IMR-90 (cell line): ENCODE data around the gene DIP2B. TPM values are rescaled to one million over a fixed set of nuclear protein-coding genes. Genes with fewer than 3 reads are reported as not detected.

Experiments used
- ATAC-seq: fragments of 200-7000 bp; cut with Tn5 transposase; 2 replicates; pipeline ENCODE4 v1.9.1; 2020; ENCODE audit warnings: low read depth, mild to moderate bottlenecking, moderate library complexity
- BruUV-seq: library from RNA; stranded (reverse); fragments of 400-500 nt; replicated peaks from 2 replicates; lab custom pipeline; 2021; lab: Mats Ljungman, UMichigan
- CTCF ChIA-PET: fragments of 300-600 bp; formaldehyde crosslinking; extraction: SDS; loops from one replicate; lab custom pipeline; 2021; ENCODE audit warnings: antibody characterized with exemption; lab: Yijun Ruan, JAX
- POLR2A ChIA-PET: fragments of 300-600 bp; sonication (Branson Sonifier 250); formaldehyde crosslinking; loops from one replicate; lab custom pipeline; 2022; ENCODE audit warnings: antibody characterized with exemption; ENCODE audit not compliant: unreplicated experiment; lab: Charles Lee
- DNase-seq: peaks from one replicate; pipeline ENCODE4 v3.0.0; 2013
- H2AFZ ChIP-seq: replicated peaks from 2 replicates; pipeline ENCODE3; 2013; ENCODE audit warnings: low read length, mild to moderate bottlenecking; ENCODE audit not compliant: poor library complexity
- H2AK5ac ChIP-seq: 2 replicates; pipeline ENCODE4 v1.6.1; 2013; ENCODE audit warnings: low read depth, low read length, inconsistent platforms
- H2AK9ac ChIP-seq: replicated peaks from 2 replicates; pipeline ENCODE3; 2013; ENCODE audit warnings: mild to moderate bottlenecking, low read depth, low read length, moderate library complexity; ENCODE audit not compliant: poor library complexity
- H2BK120ac ChIP-seq: 2 replicates; pipeline ENCODE4 v1.6.1; 2013; ENCODE audit warnings: low read depth, low read length, inconsistent platforms
- H2BK15ac ChIP-seq: 3 replicates; pipeline ENCODE4 v1.6.1; 2013; ENCODE audit warnings: low read depth, low read length, inconsistent platforms
- H2BK20ac ChIP-seq: 2 replicates; pipeline ENCODE4 v1.6.1; 2013; ENCODE audit warnings: low read depth, mild to moderate bottlenecking, inconsistent platforms, low read length, moderate library complexity
- H2BK5ac ChIP-seq: 2 replicates; pipeline ENCODE4 v1.6.1; 2013; ENCODE audit warnings: mild to moderate bottlenecking, low read depth, low read length, inconsistent platforms; ENCODE audit not compliant: poor library complexity, severe bottlenecking
- H3K14ac ChIP-seq: replicated peaks from 2 replicates; pipeline ENCODE4 v1.6.1; 2013; ENCODE audit warnings: low read depth, low read length, inconsistent platforms
- H3K18ac ChIP-seq: 2 replicates; pipeline ENCODE4 v1.6.1; 2013; ENCODE audit warnings: low read depth, low read length, control low read depth
- H3K23ac ChIP-seq: 2 replicates; pipeline ENCODE4 v1.6.1; 2013; ENCODE audit warnings: low read depth, low read length, inconsistent platforms
- H3K27ac ChIP-seq: 2 replicates; pipeline ENCODE4 v1.5.1; 2013; ENCODE audit warnings: mild to moderate bottlenecking, control low read depth, low read length; ENCODE audit not compliant: insufficient read depth
- H3K27me3 ChIP-seq: 2 replicates; pipeline ENCODE4 v1.6.1; 2013; ENCODE audit warnings: low read length; ENCODE audit not compliant: control insufficient read depth, insufficient read depth
- H3K36me3 ChIP-seq: 2 replicates; pipeline ENCODE4 v1.6.1; 2013; ENCODE audit warnings: low read length, mixed read lengths; ENCODE audit not compliant: control insufficient read depth, insufficient read depth
- H3K4ac ChIP-seq: 2 replicates; pipeline ENCODE4 v1.6.1; 2013; ENCODE audit warnings: low read depth, low read length, inconsistent platforms
- H3K4me1 ChIP-seq: 2 replicates; pipeline ENCODE4 v1.6.1; 2013; ENCODE audit warnings: low read length, mixed read lengths; ENCODE audit not compliant: control insufficient read depth, insufficient read depth
- H3K4me2 ChIP-seq: 2 replicates; pipeline ENCODE4 v1.6.1; 2013; ENCODE audit warnings: low read depth, mild to moderate bottlenecking, control low read depth, low read length, moderate library complexity
- H3K4me3 ChIP-seq: 2 replicates; pipeline ENCODE4 v1.5.1; 2013; ENCODE audit warnings: low read depth, mild to moderate bottlenecking, control low read depth, low read length, moderate library complexity; ENCODE audit not compliant: insufficient read depth
- H3K56ac ChIP-seq: 2 replicates; pipeline ENCODE4 v1.6.1; 2013; ENCODE audit warnings: low read length, inconsistent platforms; ENCODE audit not compliant: insufficient read depth; ENCODE audit errors: extremely low read depth
- H3K79me1 ChIP-seq, 2 experiments: 2 replicates each; pipeline ENCODE4 v1.6.1; 2013; ENCODE audit warnings: low read length in 2 of 2, inconsistent platforms in 1 of 2, low read depth in 1 of 2
- H3K9ac ChIP-seq: 2 replicates; pipeline ENCODE4 v1.6.1; 2013; ENCODE audit warnings: low read depth, low read length, control low read depth
- H3K9me1 ChIP-seq: 2 replicates; pipeline ENCODE4 v1.6.1; 2013; ENCODE audit warnings: low read length, inconsistent platforms; ENCODE audit not compliant: insufficient read depth
- H3K9me3 ChIP-seq: 2 replicates; pipeline ENCODE4 v1.6.1; 2013; ENCODE audit warnings: low read length; ENCODE audit not compliant: control insufficient read depth, insufficient read depth
- H4K20me1 ChIP-seq: 2 replicates; pipeline ENCODE4 v1.6.1; 2013; ENCODE audit warnings: low read length, inconsistent platforms; ENCODE audit not compliant: insufficient read depth
- H4K5ac ChIP-seq: 2 replicates; pipeline ENCODE4 v1.6.1; 2013; ENCODE audit warnings: mild to moderate bottlenecking, low read depth, low read length, control low read depth
- H4K8ac ChIP-seq, 2 experiments: 2 replicates each; pipeline ENCODE4 v1.6.1; 2013; ENCODE audit warnings: low read depth in 2 of 2, low read length in 2 of 2, control low read depth in 1 of 2, inconsistent platforms in 1 of 2
- H4K91ac ChIP-seq: 2 replicates; pipeline ENCODE4 v1.6.1; 2013; ENCODE audit warnings: low read depth, low read length, inconsistent platforms; ENCODE audit not compliant: insufficient read depth
- BHLHE40 ChIP-seq: fragments of 150-350 bp; IDR thresholded peaks from 2 replicates; pipeline ENCODE4 v1.6.1; 2016; ENCODE audit warnings: mild to moderate bottlenecking, low read depth, low read length
- CHD1 ChIP-seq: IDR thresholded peaks from 2 replicates; pipeline ENCODE4 v1.6.1; 2012; ENCODE audit warnings: low read depth, low read length, improper control_type of control experiment
- MAFK ChIP-seq: IDR thresholded peaks from 2 replicates; pipeline ENCODE4 v1.6.1; 2012; ENCODE audit warnings: low read depth, low read length, improper control_type of control experiment
- MAZ ChIP-seq: IDR thresholded peaks from 2 replicates; pipeline ENCODE4 v1.6.1; 2012; ENCODE audit warnings: low read depth, mild to moderate bottlenecking, low read length, improper control_type of control experiment, moderate library complexity, borderline replicate concordance
- MXI1 ChIP-seq: IDR thresholded peaks from 2 replicates; pipeline ENCODE4 v1.6.1; 2012; ENCODE audit warnings: low read depth, mild to moderate bottlenecking, low read length, moderate library complexity, borderline replicate concordance
- RFX5 ChIP-seq: IDR thresholded peaks from 2 replicates; pipeline ENCODE4 v1.8.0; 2012; ENCODE audit warnings: low read depth, mild to moderate bottlenecking, low read length, moderate library complexity
- WGBS, 2 experiments: methylation state at CpG; one replicate each; pipeline versions ENCODE4 v1.1.5 to v1.1.7; 2013; ENCODE audit warnings: missing lambda C conversion rate in 2 of 2; ENCODE audit not compliant: insufficient read length in 1 of 2; ENCODE audit errors: extremely low coverage in 2 of 2; 5-methylcytosine and 5-hydroxymethylcytosine counted together
- dilution Hi-C: fragments of 300-500 bp; cut with HindIII; formaldehyde crosslinking; loops from one replicate; pipeline ENCODE4 v1.14.3; 2018; ENCODE audit warnings: low sequenced_read_pairs; ENCODE audit not compliant: unreplicated experiment
- in situ Hi-C: fragments of 300-500 bp; cut with MboI; formaldehyde crosslinking; loops from 3 replicates; pipeline ENCODE4 v1.14.3; 2019; ENCODE audit warnings: low sequenced_read_pairs, inconsistent platforms, mixed read lengths
- intact Hi-C: fragments of 100-400 bp; cut with micrococcal nuclease; formaldehyde crosslinking; loops from 2 replicates; pipeline ENCODE4 v1.10.0; 2022
- polyA plus RNA-seq, 3 experiments: library from polyadenylated mRNA; depleted of rRNA; stranded (reverse); fragments of >200 nt; gene quantifications; 2 replicates each; pipeline ENCODE4 v1.2.3, GENCODE V29; 2012; ENCODE audit warnings: low replicate concordance in 1 of 3
- total RNA-seq: library from RNA; depleted of rRNA; stranded (reverse); fragments of >200 nt; gene quantifications from 2 replicates; pipeline ENCODE4 v1.2.3, GENCODE V29; 2012

DIP2B gene
- total and polyA plus RNA-seq, 2 of the 4 experiments (the other 2 are of a cell fraction) = 7.7 to 12.9 TPM

DNA sequence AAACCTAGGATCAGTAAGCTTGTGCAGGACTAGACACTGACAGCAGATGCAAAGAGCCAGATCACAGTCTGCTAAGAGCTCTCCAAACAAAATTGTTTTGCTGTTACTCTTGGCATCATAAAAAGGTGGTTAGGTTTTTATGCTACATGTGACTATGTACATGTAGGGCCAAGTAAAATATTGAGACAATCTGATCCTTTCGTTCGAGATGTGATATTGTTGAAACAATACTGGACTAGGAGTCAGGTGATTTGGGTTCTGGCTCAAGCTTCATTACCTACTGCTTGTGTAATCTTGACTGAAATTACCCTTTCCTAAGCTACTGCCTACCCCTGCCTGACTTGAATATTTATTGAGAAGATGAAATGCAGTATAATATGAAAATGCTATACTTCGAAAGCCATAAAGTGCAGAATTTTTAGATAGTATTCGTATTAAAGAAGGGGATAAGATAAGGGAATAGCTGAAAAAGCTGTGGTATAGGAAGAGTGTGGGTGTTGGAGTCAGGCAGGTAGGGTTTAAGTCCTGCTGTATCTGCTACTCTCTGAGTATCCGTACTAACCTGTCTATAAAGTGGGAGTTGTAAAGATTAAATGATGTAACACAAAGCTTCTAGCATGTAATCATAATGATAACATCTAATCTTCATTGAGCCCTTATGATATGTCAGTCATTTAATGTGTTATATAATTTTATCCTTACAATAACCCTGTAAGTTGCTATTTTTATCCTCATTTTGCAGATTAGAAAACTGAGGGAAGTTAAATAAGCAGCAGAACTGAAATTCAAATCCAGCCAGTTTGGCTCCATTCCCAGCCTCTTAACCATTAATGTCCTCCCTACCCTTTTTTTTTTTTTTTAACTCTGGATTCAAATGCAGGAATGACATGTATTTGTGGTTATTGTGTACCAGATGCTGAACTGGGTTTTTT lies 220.5 kb downstream of the DIP2B start:
- dilution Hi-C loops (no loop called here), in situ Hi-C loops (no loop called here), intact Hi-C loops (no loop called here)
- H2BK15ac ChIP-seq = no peak overlapping the region
- ATAC-seq (no peak), DNase-seq (peak; percentile 35)
- H3K4me1 ChIP-seq = peaks cover 2% of the 10 kb centered on the region; the same call in 1 of the 2 replicates
- no peak overlapping the region for H4K5ac ChIP-seq
- no peaks in the 10 kb centered on the region for H3K79me1 ChIP-seq
- H3K18ac ChIP-seq = no peak overlapping the region
- CTCF ChIA-PET = no interaction called here
- no peak overlapping the region for H2BK20ac ChIP-seq
- no peaks in the 10 kb centered on the region for H3K27me3 ChIP-seq
- peaks cover 2% of the 10 kb centered on the region; the same call in 1 of the 2 replicates for H3K9me1 ChIP-seq
- no peak overlapping the region for H3K4me3 ChIP-seq
- no peak overlapping the region for H3K23ac ChIP-seq
- H3K56ac ChIP-seq = no peak overlapping the region
- H2AK9ac ChIP-seq = no peak overlapping the region
- H3K36me3 ChIP-seq = peaks cover 39% of the 10 kb centered on the region
- H4K20me1 ChIP-seq = no peaks in the 10 kb centered on the region
- TF ChIP-seq MAZ (no peak), MXI1 (no peak), RFX5 (no peak), CHD1 (no peak), MAFK (no peak), BHLHE40 (no peak)
- BruUV-seq = no TSS peak
- H2BK120ac ChIP-seq = no peak overlapping the region
- WGBS, 2 experiments = 100% methylated on average over 1 of the region's 5 CpGs; no CpG with 5 or more reads in 1 of the 2 experiments
- POLR2A ChIA-PET = no interaction called here
- no peak overlapping the region for H4K91ac ChIP-seq
- no peaks in the 10 kb centered on the region for H3K9me3 ChIP-seq
- no peak overlapping the region for H3K4ac ChIP-seq
- H2AK5ac ChIP-seq = no peak overlapping the region
- no peak overlapping the region for H2BK5ac ChIP-seq
- H3K9ac ChIP-seq = no peak overlapping the region
- H3K14ac ChIP-seq = no peak overlapping the region
- no peak overlapping the region for H3K27ac ChIP-seq
- H4K8ac ChIP-seq = no peak overlapping the region
- no peak overlapping the region for H3K4me2 ChIP-seq
- no peak overlapping the region for H2AFZ ChIP-seq
